Endothelial cell of umbilical vein (primary cell): ENCODE results near the gene C3orf33.
"Not testable (repeated sequence)": the region's sequence is repeated elsewhere in the genome, so short reads cannot be mapped to it uniquely, and the experiment has no call there.

ENCODE experiments used
- EZH2 ChIP-seq: IDR thresholded peaks from 2 replicates; pipeline ENCODE4 v1.6.1; 2012; ENCODE audit warnings: borderline replicate concordance, low read depth, mild to moderate bottlenecking, moderate library complexity, low read length, inconsistent platforms; ENCODE audit not compliant: severe bottlenecking
- FOS ChIP-seq: IDR thresholded peaks from 2 replicates; pipeline ENCODE4 v1.6.1; 2011; ENCODE audit warnings: mild to moderate bottlenecking, low read length, moderate library complexity, borderline replicate concordance; ENCODE audit not compliant: insufficient read depth
- GATA2 ChIP-seq: IDR thresholded peaks from 2 replicates; pipeline ENCODE4 v1.7.0; 2011; ENCODE audit warnings: low read depth, mild to moderate bottlenecking, moderate library complexity, mixed read lengths, low read length; ENCODE audit not compliant: insufficient read length, insufficient read depth
- JUN ChIP-seq: IDR thresholded peaks from 2 replicates; pipeline ENCODE4 v1.6.1; 2011; ENCODE audit warnings: borderline replicate concordance, low read depth; ENCODE audit not compliant: insufficient read length, insufficient read depth
- MAX ChIP-seq: IDR thresholded peaks from 2 replicates; pipeline ENCODE4 v1.6.1; 2011; ENCODE audit not compliant: insufficient read depth, insufficient read length
- MYC ChIP-seq: IDR thresholded peaks from one replicate; pipeline ENCODE4 v1.6.1; 2011; ENCODE audit warnings: mild to moderate bottlenecking, low read depth, low read length
- POLR2A ChIP-seq: IDR thresholded peaks from 2 replicates; pipeline ENCODE4 v1.6.1; 2012; ENCODE audit warnings: low read depth, mild to moderate bottlenecking, control low read depth, low read length
- POLR2AphosphoS5 ChIP-seq: IDR thresholded peaks from 2 replicates; pipeline ENCODE4 v1.6.1; 2012; ENCODE audit warnings: low read depth, mild to moderate bottlenecking, control low read depth, low read length, moderate library complexity; ENCODE audit not compliant: insufficient read depth
- TF ChIP-seq, protein P1 (sequence below), 2 donors: IDR thresholded peaks; 1 replicate in 1 of 2; 2 replicates in 1 of 2; pipeline ENCODE4 v1.5.1; 2011; ENCODE audit warnings: low read length in 2 of 2, mild to moderate bottlenecking in 2 of 2, moderate library complexity in 2 of 2, control low read depth in 1 of 2, inconsistent platforms in 1 of 2, low read depth in 1 of 2; ENCODE audit not compliant: insufficient read depth in 1 of 2; ENCODE audit errors: extremely low read depth in 1 of 2

- TF ChIP-seq FOS, EZH2, MAX, POLR2A, POLR2AphosphoS5, GATA2, JUN, MYC: not testable (repeated sequence)
- TF ChIP-seq, protein P1, sequence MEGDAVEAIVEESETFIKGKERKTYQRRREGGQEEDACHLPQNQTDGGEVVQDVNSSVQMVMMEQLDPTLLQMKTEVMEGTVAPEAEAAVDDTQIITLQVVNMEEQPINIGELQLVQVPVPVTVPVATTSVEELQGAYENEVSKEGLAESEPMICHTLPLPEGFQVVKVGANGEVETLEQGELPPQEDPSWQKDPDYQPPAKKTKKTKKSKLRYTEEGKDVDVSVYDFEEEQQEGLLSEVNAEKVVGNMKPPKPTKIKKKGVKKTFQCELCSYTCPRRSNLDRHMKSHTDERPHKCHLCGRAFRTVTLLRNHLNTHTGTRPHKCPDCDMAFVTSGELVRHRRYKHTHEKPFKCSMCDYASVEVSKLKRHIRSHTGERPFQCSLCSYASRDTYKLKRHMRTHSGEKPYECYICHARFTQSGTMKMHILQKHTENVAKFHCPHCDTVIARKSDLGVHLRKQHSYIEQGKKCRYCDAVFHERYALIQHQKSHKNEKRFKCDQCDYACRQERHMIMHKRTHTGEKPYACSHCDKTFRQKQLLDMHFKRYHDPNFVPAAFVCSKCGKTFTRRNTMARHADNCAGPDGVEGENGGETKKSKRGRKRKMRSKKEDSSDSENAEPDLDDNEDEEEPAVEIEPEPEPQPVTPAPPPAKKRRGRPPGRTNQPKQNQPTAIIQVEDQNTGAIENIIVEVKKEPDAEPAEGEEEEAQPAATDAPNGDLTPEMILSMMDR (IDR thresholded peaks at IDR 0.05; ENCODE audit: extremely low read depth in 1 of 2, insufficient read depth in 1 of 2, low read depth in 1 of 2, low read length in 2 of 2): not testable (repeated sequence)
Observed at GRCh38 chr3:155849404-155849803, 43.3 kb upstream of the C3orf33 start.
